GM23338 (cell line): Measurements from ENCODE around the gene RNF225. TPM values are rescaled to one million over a fixed set of nuclear protein-coding genes. Genes with fewer than 3 reads are reported as not detected.
"Not testable (repeated sequence)": the region's sequence is repeated elsewhere in the genome, so short reads cannot be mapped to it uniquely, and the experiment has no call there.

Source experiments
- ATAC-seq: fragments of 200-7000 bp; cut with Tn5 transposase; 3 replicates; pipeline ENCODE4 v1.9.1; 2020
- DNase-seq: peaks from one replicate; pipeline ENCODE4 v3.0.0-alpha.2; 2015; ENCODE audit warnings: low spot score
- H2AFZ ChIP-seq: fragments of 200-600 bp; sonication (generic); 2 replicates; pipeline ENCODE4 v1.8.0; 2016; ENCODE audit warnings: antibody characterized with exemption, mild to moderate bottlenecking, moderate library complexity
- H3F3A ChIP-seq: fragments of 200-600 bp; sonication (generic); replicated peaks from 2 replicates; pipeline ENCODE4 v1.8.0; 2017; ENCODE audit warnings: antibody characterized with exemption, mixed run types, low read depth
- H3K27ac ChIP-seq: fragments of 200-600 bp; sonication (generic); 2 replicates; pipeline ENCODE4 v1.6.1; 2016; ENCODE audit warnings: low read depth
- H3K27me3 ChIP-seq: fragments of 200-600 bp; sonication (generic); 2 replicates; pipeline ENCODE4 v1.8.0; 2016; ENCODE audit warnings: mild to moderate bottlenecking, mixed run types, moderate library complexity; ENCODE audit not compliant: insufficient read depth
- H3K36me3 ChIP-seq: fragments of 200-600 bp; sonication (generic); 2 replicates; pipeline ENCODE4 v1.8.0; 2016; ENCODE audit warnings: mild to moderate bottlenecking; ENCODE audit not compliant: insufficient read depth
- H3K4me1 ChIP-seq: fragments of 200-600 bp; sonication (generic); 2 replicates; pipeline ENCODE4 v1.8.0; 2016; ENCODE audit warnings: mild to moderate bottlenecking, moderate library complexity; ENCODE audit not compliant: insufficient read depth
- H3K4me2 ChIP-seq: fragments of 200-600 bp; sonication (generic); 2 replicates; pipeline ENCODE4 v1.7.1; 2017; ENCODE audit warnings: mixed run types
- H3K4me3 ChIP-seq: fragments of 200-600 bp; sonication (generic); 2 replicates; pipeline ENCODE4 v1.6.1; 2016; ENCODE audit warnings: mixed run types
- H3K79me2 ChIP-seq: fragments of 200-600 bp; sonication (generic); replicated peaks from 2 replicates; pipeline ENCODE4 v1.8.0; 2017; ENCODE audit warnings: mild to moderate bottlenecking; ENCODE audit not compliant: insufficient read depth
- H3K9me2 ChIP-seq: fragments of 200-600 bp; sonication (generic); 2 replicates; pipeline ENCODE4 v1.8.0; 2017; ENCODE audit not compliant: insufficient read depth
- H4K20me1 ChIP-seq: fragments of 200-600 bp; sonication (generic); replicated peaks from 2 replicates; pipeline ENCODE4 v1.8.0; 2017; ENCODE audit warnings: mild to moderate bottlenecking; ENCODE audit not compliant: insufficient read depth
- H3K27ac Mint-ChIP-seq: 2 replicates; pipeline ENCODE4 v1.8.0; 2020; ENCODE audit warnings: inconsistent platforms, mild to moderate bottlenecking, moderate library complexity, mixed read lengths
- H3K27me3 Mint-ChIP-seq: 3 replicates; pipeline ENCODE4 v1.8.0; 2022; ENCODE audit warnings: low read depth, mild to moderate bottlenecking, moderate library complexity, mixed read lengths, inconsistent platforms; ENCODE audit not compliant: insufficient read depth, poor library complexity
- H3K36me3 Mint-ChIP-seq: 3 replicates; pipeline ENCODE4 v1.8.0; 2021; ENCODE audit warnings: low read depth, mild to moderate bottlenecking, inconsistent platforms, moderate library complexity, mixed read lengths
- H3K4me1 Mint-ChIP-seq: 3 replicates; pipeline ENCODE4 v1.8.0; 2020; ENCODE audit warnings: mild to moderate bottlenecking, inconsistent platforms, mixed read lengths
- H3K4me3 Mint-ChIP-seq: 3 replicates; pipeline ENCODE4 v1.8.0; 2021; ENCODE audit warnings: moderate library complexity, mild to moderate bottlenecking, inconsistent platforms, mixed read lengths
- H3K9me3 Mint-ChIP-seq: 3 replicates; pipeline ENCODE4 v1.8.0; 2020; ENCODE audit warnings: moderate library complexity, mild to moderate bottlenecking, inconsistent platforms, mixed read lengths
- microRNA-seq: library from miRNA; unstranded; fragments of <30 nt; microRNA quantifications from one replicate; pipeline ENCODE4, GENCODE V29; 2017
- polyA plus RNA-seq: library from polyadenylated mRNA; unstranded; fragments of >200 nt; fragmentation: Nextera tagmentation; extraction: Ambion mirVana; gene quantifications from 2 replicates; pipeline ENCODE4 v1.2.1, GENCODE V29; 2016
- small RNA-seq: library from RNA; depleted of rRNA; stranded (forward); fragments of <200 nt; gene quantifications from one replicate; pipeline ENCODE3, GENCODE V24; 2014; ENCODE audit warnings: low replicate concordance
- total RNA-seq: library from RNA; depleted of rRNA; stranded (reverse); fragments of >200 nt; shearing (Covaris generic); gene quantifications from 2 replicates; pipeline ENCODE4 v1.2.3, GENCODE V29; 2014; rRNA removed

The RNF225 gene
- total and polyA plus RNA-seq, 2 experiments from 2014 or later: 0.87 TPM; not detected in 1

DNA sequence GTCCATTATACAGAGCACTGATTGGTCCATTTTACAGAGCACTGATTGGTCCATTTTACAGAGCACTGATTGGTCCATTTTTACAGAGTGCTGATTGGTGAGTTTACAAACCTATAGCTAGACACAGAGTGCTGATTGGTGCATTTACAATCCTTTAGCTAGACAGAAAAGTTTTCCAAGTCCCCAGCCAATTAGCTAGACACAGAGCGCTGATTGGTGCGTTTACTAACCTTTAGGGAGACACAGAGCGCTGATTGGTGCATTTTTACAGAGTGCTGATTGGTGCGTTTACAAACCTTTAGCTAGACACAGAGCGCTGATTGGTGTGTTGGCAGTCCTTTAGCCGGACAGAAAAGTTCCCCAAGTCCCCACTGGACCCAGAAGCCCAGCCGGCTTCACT is 47.5 kb downstream of the RNF225 start:
- not testable (repeated sequence) for H3K27ac Mint-ChIP-seq, H3K4me1 ChIP-seq, ATAC-seq, H3K27ac ChIP-seq, H3K4me3 Mint-ChIP-seq, H3K27me3 ChIP-seq, H2AFZ ChIP-seq, H4K20me1 ChIP-seq, H3K79me2 ChIP-seq, H3K36me3 ChIP-seq, H3K4me2 ChIP-seq, H3K4me1 Mint-ChIP-seq, H3K4me3 ChIP-seq, H3F3A ChIP-seq, DNase-seq
- H3K36me3 Mint-ChIP-seq: peaks cover 31% of the 10 kb centered on the region
- peaks cover 30% of the 10 kb centered on the region for H3K9me2 ChIP-seq
- peaks cover 67% of the 10 kb centered on the region for H3K9me3 Mint-ChIP-seq
- peaks cover 30% of the 10 kb centered on the region for H3K27me3 Mint-ChIP-seq

Small RNAs within 50 kb of the gene (microRNA-seq; reads per million reads assigned to microRNA genes)
- gene MIR4754: not detected

Small RNAs within 50 kb of the gene (small RNA-seq; reads per million reads assigned to genes)
- gene MIR4754 (not detected), gene RNA5SP473 (0.10 reads per million)

Other genes starting within 250 kb of the RNF225 start
- gene ZNF329, start 244.9 kb upstream of the RNF225 start, total RNA-seq: 15.2 and 16.9 TPM in 2 replicates
- 2.7 and 3.3 TPM in 2 replicates for gene ZNF329, start 244.9 kb upstream of the RNF225 start, polyA plus RNA-seq
- gene ZNF274, start 212.6 kb upstream of the RNF225 start, total RNA-seq: 31.2 and 40.0 TPM in 2 replicates
- 17.5 and 19.9 TPM in 2 replicates for gene ZNF274, start 212.6 kb upstream of the RNF225 start, polyA plus RNA-seq
- gene ZNF544, start 166.7 kb upstream of the RNF225 start, total RNA-seq: 93.9 and 105 TPM in 2 replicates
- gene ZNF544, start 166.7 kb upstream of the RNF225 start, polyA plus RNA-seq: 27.7 and 29.4 TPM in 2 replicates
- 27.4 and 30.3 TPM in 2 replicates for gene ZNF8, start 116.7 kb upstream of the RNF225 start, total RNA-seq
- 4.3 and 4.7 TPM in 2 replicates for gene ZNF8, start 116.7 kb upstream of the RNF225 start, polyA plus RNA-seq
- gene ERVK3-1, start 90.3 kb upstream of the RNF225 start, total RNA-seq: 26.1 and 34.4 TPM in 2 replicates
- gene ERVK3-1, start 90.3 kb upstream of the RNF225 start, polyA plus RNA-seq: 64.2 and 66.2 TPM in 2 replicates
- gene ZSCAN22, start 68.7 kb upstream of the RNF225 start, total RNA-seq: 2.7 and 2.9 TPM in 2 replicates
- 0.86 and 0.99 TPM in 2 replicates for gene ZSCAN22, start 68.7 kb upstream of the RNF225 start, polyA plus RNA-seq
- gene A1BG, start 42.2 kb upstream of the RNF225 start, total RNA-seq: 6.5 and 17.7 TPM in 2 replicates
- 43.5 and 50.5 TPM in 2 replicates for gene A1BG, start 42.2 kb upstream of the RNF225 start, polyA plus RNA-seq
- 1.0 and 2.0 TPM in 2 replicates for gene ZNF497, start 32.9 kb upstream of the RNF225 start, total RNA-seq
- gene ZNF497, start 32.9 kb upstream of the RNF225 start, polyA plus RNA-seq: 0.44 and 0.61 TPM in 2 replicates
- 11.0 and 11.3 TPM in 2 replicates for gene ZNF837, start 14.6 kb upstream of the RNF225 start, total RNA-seq
- gene ZNF837, start 14.6 kb upstream of the RNF225 start, polyA plus RNA-seq: 2.2 and 3.1 TPM in 2 replicates
- gene RPS5, start 8.4 kb upstream of the RNF225 start, total RNA-seq: 2,020 and 2,111 TPM in 2 replicates
- 734 and 753 TPM in 2 replicates for gene RPS5, start 8.4 kb upstream of the RNF225 start, polyA plus RNA-seq
- 8.1 and 9.1 TPM in 2 replicates for gene ZNF584, start 13.0 kb downstream of the RNF225 start, total RNA-seq
- 1.1 and 2.3 TPM in 2 replicates for gene ZNF584, start 13.0 kb downstream of the RNF225 start, polyA plus RNA-seq
- 3.0 and 5.2 TPM in 2 replicates for gene ZNF132, start 44.5 kb downstream of the RNF225 start, total RNA-seq
- 1.1 and 2.2 TPM in 2 replicates for gene ZNF132, start 44.5 kb downstream of the RNF225 start, polyA plus RNA-seq
- 3.0 and 4.7 TPM in 2 replicates for gene ZNF324B, start 56.0 kb downstream of the RNF225 start, total RNA-seq
- 0.50 and 0.61 TPM in 2 replicates for gene ZNF324B, start 56.0 kb downstream of the RNF225 start, polyA plus RNA-seq
- gene ZNF324, start 71.4 kb downstream of the RNF225 start, total RNA-seq: 11.4 and 15.0 TPM in 2 replicates
- gene ZNF324, start 71.4 kb downstream of the RNF225 start, polyA plus RNA-seq: 3.5 and 3.9 TPM in 2 replicates
- gene ZNF446, start 80.7 kb downstream of the RNF225 start, total RNA-seq: 5.6 and 5.9 TPM in 2 replicates
- gene ZNF446, start 80.7 kb downstream of the RNF225 start, polyA plus RNA-seq: 2.1 and 2.4 TPM in 2 replicates
- 13.4 and 16.2 TPM in 2 replicates for gene SLC27A5, start 116.3 kb downstream of the RNF225 start, total RNA-seq
- 35.5 and 37.7 TPM in 2 replicates for gene SLC27A5, start 116.3 kb downstream of the RNF225 start, polyA plus RNA-seq
- gene ZBTB45, start 124.2 kb downstream of the RNF225 start, total RNA-seq: 9.0 and 10.4 TPM in 2 replicates
- 8.5 and 9.5 TPM in 2 replicates for gene ZBTB45, start 124.2 kb downstream of the RNF225 start, polyA plus RNA-seq
- gene TRIM28, start 148.4 kb downstream of the RNF225 start, total RNA-seq: 1,208 and 1,430 TPM in 2 replicates
- 920 and 1,022 TPM in 2 replicates for gene TRIM28, start 148.4 kb downstream of the RNF225 start, polyA plus RNA-seq
- gene CHMP2A, start 159.4 kb downstream of the RNF225 start, total RNA-seq: 78.6 and 92.2 TPM in 2 replicates
- 143 and 145 TPM in 2 replicates for gene CHMP2A, start 159.4 kb downstream of the RNF225 start, polyA plus RNA-seq
- 43.7 and 64.5 TPM in 2 replicates for gene UBE2M, start 163.0 kb downstream of the RNF225 start, total RNA-seq
- 27.6 and 39.8 TPM in 2 replicates for gene UBE2M, start 163.0 kb downstream of the RNF225 start, polyA plus RNA-seq
- 17.8 and 21.8 TPM in 2 replicates for gene MZF1, start 177.7 kb downstream of the RNF225 start, total RNA-seq
- 10.2 and 10.8 TPM in 2 replicates for gene MZF1, start 177.7 kb downstream of the RNF225 start, polyA plus RNA-seq